EH (cell line): ENCODE results near the gene MAZ.

Experiments
- DNase-seq: peaks from one replicate; pipeline ENCODE4 v3.0.0-alpha.2; 2015; ENCODE audit warnings: low read depth

Gene MAZ

DNA sequence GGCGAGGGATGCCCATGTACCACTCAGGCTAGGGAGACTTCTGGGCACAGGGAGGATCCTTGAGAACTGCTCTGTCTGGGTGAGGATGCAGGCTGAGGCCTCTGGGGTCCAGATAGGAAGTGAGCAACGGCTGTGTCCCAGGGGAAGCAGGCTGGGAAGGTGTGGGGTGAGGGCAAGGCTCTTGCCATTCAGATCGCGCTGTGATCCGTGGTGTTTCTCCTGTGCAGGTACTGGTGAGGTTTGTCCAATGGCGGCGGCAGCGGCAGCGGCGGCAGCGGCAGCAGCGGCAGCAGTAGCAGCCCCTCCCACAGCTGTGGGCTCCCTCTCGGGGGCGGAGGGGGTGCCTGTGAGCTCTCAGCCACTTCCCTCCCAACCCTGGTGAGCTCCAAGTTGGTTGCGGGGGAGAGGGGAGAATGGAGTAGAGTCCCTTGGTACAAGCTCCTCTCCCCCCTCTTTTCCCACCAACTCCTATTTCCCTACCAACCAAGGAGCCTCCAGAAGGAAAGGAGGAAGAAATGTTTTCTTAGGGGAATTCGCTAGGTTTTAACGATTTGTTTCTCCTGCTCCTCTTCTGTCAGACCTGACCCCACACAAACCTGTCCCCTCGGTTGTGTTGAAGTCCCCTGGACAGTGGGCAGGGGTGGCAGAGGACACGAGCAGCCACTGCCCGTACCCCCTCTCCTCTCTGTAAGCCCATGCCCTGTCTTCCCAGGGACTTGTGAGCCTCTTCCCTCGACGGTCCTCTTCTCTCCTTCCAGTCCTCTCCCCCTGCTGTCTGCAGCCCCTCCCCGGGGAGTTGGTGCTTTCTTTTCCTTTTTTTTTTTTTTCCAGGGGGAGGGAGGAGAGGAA, 3.7 kb downstream of the MAZ start:
- no peak for DNase-seq

DNA sequence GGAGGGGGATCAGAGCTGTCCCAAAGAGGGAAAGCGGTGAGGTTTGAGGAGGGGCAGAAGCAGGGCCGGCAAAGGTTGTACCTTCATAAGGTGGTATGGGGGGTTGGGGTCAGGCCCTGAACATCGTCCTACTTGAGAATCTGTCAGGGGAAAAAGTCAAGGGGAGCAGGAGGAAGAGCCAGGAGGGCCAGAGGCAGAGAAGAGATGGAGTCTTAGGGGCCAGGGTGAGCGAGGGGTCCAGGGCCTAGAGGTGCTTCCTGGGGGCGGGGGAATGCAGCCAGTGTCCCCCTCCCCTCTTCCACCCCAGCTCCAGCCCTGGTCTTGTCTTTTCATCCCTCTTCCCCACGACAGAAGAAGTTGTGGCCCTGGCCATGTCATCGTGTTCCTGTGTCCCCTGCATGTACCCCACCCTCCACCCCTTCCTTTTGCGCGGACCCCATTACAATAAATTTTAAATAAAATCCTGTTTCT, 4.4 kb downstream of the MAZ start:
- DNase-seq, result no peak

DNA sequence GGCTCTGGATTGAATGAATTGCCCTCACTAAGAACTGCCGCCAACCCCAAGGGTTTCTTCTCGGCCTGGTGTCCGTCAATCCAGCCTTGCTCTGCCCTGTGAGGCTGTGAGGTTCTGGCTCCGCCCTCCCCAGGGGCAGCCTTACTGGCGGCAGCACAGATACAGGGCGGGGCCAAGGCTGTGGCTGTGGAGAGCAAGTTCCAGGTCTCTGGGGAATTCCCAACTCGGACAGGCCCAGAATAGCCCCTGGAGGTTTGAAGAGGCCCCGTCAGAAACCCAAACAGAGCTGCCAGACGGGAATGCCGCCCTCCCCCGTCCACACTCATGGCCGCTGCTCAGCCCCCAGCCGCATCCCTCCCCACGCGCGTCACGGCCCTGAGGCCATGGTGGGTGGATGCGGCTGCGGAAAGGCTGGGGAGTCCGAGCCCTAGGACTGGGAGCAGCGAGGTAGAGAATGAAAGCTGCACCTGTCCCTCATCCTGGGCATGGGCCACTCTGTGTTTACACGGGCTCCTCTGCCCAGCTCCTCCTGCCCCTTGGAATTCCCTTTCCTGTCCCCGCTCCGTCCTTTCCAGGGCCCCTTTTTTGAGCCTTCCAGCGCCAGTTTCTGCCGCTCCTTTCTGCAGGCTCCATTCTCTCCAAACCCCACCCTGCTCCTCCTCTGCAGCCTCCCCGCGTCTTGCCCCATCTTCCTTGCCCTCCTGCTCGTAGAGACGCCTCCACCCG, 5.0 kb downstream of the MAZ start:
- DNase-seq, result peak; percentile 99

DNA sequence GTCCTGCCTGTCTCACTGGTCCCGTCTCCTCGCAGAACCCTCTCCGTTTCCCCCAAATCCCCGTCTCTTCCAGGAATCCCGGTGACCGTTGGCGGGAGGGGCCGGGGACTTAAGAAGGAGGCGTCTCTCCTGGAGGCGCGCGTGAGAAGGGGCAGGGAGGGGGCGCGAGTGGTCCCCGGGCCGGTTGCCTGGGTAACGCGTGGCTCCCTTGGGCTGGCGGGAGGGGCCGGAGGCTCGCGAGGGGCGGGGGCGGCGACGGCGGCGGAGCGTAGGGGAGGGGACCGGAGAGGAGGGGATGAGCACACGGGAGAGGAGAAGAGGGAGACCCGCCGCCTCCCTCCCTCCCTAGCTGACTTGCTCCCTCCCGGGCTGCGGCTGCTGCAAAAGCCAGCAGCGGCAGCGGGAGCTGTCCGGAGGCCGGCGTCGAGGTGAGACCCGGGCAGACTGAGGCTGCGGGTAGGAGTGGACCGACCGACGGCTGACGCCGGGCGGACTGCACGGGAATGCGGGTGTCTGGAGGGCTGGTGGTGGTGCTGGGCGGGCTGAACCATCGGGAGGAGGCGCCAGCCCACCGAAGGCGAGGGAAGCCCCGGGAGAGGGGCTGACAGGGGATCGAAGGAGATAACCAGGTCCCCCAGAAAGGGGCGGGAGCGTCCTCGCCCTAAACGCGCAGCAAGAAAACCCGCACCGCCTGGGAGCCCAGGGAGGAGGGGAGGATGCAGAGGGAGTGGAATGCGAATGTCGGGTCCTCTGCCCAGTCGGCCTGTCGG, 5.8 kb downstream of the MAZ start, which contains the start of gene PRRT2:
Gene PRRT2, plus strand, starts transcription at position 298 of the 770 bp plus-strand sequence. CDS start 862 bp downstream, outside the sequence.
- peak; percentile 57 for DNase-seq

DNA sequence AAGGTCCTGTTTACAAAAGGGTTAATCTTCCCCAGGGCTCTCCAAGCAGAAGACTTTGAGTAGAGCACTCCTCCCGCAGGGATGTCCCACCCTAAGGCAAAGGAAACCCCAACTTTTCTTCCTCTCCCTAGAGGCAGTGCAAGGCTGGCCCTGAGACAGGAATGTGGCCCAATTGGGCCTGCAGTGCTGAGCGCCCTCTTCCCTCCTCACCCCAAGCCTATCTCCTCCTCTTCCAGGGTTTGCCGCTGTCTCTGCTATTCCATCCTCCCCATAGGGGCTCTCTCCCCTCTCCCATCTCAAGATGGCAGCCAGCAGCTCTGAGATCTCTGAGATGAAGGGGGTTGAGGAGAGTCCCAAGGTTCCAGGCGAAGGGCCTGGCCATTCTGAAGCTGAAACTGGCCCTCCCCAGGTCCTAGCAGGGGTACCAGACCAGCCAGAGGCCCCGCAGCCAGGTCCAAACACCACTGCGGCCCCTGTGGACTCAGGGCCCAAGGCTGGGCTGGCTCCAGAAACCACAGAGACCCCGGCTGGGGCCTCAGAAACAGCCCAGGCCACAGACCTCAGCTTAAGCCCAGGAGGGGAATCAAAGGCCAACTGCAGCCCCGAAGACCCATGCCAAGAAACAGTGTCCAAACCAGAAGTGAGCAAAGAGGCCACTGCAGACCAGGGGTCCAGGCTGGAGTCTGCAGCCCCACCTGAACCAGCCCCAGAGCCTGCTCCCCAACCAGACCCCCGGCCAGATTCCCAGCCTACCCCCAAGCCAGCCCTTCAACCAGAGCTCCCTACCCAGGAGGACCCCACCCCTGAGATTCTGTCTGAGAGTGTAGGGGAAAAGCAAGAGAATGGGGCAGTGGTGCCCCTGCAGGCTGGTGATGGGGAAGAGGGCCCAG, 6.7 kb downstream of the MAZ start:
- DNase-seq, result no peak

DNA sequence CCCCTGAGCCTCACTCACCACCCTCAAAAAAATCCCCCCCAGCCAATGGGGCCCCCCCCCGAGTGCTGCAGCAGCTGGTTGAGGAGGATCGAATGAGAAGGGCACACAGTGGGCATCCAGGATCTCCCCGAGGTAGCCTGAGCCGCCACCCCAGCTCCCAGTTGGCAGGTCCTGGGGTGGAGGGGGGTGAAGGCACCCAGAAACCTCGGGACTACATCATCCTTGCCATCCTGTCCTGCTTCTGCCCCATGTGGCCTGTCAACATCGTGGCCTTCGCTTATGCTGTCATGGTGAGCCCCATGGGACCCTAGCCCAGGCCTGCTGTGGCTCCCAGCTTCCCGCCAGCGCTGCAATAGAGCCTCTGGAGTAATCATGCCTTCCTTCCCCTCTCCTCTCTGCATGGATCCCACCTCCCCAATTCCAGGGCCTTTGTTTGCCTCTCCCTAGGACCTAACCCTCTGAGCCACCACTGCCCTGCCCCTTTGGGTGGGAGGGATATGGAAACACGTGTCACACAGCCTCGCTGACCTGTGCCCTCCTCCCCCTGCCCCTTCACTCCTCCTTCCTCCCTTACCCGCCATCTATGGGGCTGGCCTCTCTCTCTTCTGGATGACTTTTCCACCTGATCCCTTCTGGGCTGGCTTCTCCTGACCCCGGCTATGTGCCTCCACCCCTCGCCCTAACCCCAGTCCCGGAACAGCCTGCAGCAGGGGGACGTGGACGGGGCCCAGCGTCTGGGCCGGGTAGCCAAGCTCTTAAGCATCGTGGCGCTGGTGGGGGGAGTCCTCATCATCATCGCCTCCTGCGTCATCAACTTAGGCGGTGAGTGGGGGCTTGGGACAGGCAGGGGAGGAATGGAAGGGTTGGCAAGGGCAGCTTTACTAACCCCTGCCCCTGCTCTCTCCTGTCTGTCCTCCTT, 7.6 kb downstream of the MAZ start:
- DNase-seq, result no peak

DNA sequence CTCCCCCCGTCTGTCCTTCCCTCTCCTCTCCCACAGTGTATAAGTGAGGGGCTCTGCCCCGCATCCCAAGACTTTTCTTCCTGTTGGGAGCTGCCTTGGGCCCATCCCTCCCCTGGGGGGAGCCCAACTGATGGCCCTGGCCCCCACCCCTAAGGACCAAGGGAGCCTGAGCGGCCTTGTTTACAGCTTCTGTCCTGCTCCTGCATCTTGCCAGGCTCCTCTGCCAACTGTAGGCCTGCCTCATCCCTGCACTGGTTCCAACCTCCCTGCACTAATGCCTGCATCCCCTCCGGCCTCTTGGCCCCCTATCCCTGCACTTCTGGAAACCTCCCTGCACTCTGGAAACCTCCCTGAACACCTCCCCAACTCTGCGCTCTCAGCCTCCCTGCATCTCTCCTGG, 8.3 kb downstream of the MAZ start:
- DNase-seq, result no peak

DNA sequence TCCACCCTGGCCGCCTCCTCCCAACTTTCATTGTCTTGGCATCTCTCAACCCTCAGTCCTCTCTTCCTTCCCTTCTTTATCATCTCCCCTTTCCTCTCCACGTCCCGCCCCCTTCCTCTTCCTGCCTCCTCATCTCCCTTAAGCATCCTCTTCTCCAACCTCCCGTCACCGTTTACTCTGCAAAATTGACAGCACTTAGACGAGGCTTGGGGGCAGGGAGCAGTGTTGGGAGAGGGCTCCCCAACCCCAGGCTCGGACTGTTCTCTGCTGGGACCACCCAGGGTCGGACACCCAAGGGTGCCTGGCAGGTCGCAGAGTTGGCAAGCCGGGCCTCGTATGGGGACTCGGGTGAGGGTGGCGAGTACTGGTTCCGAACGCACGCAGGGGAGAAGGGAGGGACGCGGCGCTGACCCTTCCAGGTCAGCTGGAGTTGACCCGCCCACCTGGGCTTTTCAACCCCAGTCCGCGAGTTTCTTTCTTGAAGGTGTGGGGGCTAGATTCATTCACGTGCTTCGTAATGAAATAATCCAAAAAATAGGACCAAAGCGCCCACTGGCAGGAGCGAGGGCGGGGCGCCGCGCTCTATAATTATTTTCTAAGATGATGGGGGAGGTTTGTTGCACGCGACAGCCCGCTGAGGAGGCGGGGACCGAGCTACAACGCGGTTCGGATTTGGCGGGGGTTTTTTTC, 8.8 kb downstream of the MAZ start:
- DNase-seq, result peak; percentile 49

DNA sequence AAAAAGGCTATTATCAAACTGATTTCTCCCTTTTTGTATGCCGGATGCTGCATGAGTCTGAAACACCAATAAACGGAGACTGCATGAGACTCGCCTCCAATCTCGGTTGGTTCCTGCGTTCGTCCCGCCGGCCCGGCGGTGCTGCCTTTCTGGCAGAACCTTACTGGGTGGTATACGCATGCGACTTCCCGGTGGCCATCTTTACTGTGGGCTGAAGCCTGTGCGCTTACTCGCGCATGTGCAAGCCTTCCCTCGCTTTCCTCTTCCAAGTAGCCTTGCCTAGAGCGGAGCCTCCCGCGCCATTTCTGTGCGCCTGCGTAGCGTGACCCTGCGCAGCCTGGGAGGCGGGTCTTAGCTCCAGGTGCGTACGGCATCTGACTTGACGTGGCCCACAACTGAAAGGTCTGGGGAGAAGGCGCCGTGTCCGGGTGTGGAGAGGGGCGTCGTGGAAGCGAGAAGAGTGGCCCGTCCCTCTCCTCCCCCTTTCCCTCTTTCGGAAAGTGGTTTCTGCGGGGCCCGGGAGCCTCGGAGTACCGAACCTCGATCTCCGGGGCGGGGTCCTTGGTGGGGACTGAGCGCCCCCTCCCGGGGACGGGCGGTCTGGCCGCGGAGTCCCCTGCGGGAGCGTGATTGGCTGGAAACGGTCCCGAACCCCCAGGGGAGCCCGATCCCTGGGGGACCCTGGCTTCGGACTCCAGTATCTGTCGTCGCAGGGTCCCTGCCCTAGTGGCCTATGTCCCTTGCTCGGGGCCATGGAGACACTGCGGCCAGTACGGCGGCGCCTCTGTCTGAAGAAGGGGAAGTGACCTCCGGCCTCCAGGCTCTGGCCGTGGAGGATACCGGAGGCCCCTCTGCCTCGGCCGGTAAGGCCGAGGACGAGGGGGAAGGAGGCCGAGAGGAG, 9.7 kb downstream of the MAZ start, which contains the start of gene PAGR1:
Gene PAGR1, plus strand, starts transcription at position 360 of the 901 bp plus-strand sequence. Its CDS starts 374 bp downstream, at position 734.
- DNase-seq, result peak; percentile 99

DNA sequence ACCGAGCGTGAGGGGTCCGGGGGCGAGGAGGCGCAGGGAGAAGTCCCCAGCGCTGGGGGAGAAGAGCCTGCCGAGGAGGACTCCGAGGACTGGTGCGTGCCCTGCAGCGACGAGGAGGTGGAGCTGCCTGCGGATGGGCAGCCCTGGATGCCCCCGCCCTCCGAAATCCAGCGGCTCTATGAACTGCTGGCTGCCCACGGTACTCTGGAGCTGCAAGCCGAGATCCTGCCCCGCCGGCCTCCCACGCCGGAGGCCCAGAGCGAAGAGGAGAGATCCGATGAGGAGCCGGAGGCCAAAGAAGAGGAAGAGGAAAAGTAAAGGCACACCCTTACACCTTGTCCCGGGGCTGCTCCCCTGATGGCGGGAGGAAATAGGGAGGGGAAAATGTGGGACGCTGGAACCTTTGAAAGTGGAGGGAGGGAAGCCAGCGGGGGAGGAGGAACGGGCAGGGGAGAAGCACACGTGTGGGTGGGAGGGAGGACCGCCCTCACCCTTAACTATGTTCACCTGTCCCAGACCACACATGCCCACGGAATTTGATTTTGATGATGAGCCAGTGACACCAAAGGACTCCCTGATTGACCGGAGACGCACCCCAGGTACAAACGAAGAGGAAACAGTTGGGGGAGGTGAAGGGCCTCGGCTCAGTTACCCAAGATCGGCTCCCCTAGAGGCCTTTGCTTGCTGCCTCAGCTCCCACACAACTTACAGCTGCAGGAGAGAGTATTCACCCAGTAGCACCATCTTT, 10.5 kb downstream of the MAZ start:
- DNase-seq, result peak; percentile 78

DNA sequence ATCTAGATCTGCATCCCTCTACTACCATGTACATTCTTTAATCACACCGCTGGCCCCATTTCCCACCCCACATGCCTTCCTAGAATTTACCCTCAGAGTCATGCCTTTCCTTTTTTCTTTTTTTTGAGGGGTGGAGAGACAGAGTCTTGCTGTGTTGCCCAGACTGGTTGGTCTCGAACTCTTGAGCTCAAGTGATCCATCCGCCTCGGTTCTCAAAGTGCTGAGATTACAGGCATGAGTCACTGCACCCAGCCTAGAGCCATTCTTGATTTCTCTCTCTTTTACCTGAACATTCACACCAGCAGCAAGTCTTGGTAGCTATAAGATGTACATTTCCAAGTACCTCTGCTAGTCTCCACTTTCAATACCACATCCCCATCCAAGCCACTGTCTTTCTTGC, 11.8 kb downstream of the MAZ start:
- no peak for DNase-seq

DNA sequence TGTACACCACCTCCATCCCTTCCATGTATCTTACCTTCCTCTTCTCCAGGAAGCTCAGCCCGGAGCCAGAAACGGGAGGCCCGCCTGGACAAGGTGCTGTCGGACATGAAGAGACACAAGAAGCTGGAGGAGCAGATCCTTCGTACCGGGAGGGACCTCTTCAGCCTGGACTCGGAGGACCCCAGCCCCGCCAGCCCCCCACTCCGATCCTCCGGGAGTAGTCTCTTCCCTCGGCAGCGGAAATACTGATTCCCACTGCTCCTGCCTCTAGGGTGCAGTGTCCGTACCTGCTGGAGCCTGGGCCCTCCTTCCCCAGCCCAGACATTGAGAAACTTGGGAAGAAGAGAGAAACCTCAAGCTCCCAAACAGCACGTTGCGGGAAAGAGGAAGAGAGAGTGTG, 13.2 kb downstream of the MAZ start:
- DNase-seq, result no peak

DNA sequence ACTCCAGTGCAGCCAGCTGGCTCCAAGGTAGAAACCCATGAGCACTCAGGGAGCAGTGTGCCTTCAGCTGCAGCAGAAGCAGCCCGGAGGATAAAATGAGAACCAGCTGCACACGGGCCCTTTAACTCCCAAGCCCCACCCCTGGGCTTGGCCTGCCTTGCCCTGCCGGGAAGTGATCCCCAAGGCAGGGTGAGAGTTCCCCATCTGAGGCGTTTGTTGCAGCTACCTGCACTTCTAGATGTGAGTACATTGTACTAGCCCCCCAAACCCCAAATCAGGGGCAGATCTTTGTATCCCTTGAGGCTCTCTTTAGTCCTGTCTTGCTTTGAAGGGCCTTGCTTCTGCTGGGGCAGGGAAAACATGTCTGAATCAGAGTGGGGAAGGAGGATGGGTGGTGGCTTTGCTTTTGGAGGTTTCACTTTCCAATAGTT, 14.0 kb downstream of the MAZ start, which contains the start of gene MVP:
Gene MVP, plus strand, starts transcription at position 192 of the 431 bp plus-strand sequence. CDS start 10,088 bp downstream, outside the sequence.
- DNase-seq, result peak; percentile 82

DNA sequence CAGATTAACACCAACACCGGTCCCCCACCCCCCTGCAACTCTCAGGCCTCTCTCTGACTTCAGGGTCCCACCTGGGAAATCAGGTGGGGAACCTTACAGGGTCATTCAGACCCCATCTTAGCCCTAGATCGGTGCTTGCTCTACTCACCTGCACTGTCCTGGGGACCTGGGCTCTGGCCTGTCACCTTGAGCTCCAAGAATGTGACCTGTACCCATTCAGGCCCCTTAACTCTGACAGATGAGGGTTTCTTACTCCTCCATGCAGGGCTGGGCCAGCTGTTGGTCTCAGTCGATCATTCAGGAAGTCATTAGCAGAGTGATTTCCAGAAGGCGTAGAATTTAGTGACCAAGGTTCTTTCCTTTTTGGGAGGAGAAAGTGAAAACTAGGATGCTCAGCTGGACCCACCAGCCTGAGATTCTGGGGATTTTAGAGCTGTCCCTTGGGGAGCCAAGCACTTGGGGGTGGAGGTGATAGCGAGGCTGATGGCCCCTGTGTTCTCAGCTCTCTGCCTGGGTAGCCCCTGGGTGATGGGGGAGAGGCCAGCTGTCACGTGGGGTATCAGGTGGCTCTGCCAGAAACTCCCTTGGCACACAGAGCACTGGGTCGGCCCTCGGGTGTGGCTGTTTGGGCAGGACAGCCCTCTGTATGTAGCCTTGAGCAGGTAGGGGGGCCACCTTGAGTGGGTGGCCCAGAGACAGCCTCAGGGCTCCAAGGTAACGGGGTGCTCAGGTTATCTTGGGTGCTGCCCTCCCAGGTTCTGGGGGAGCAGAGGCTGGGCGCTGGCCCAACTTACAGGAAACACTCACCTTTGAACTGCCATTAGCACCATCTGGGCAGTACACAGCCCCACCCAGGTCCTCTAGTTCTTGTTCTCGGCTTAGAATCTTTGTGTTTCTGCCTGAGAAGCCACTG, 14.7 kb downstream of the MAZ start:
- peak; percentile 47 for DNase-seq

DNA sequence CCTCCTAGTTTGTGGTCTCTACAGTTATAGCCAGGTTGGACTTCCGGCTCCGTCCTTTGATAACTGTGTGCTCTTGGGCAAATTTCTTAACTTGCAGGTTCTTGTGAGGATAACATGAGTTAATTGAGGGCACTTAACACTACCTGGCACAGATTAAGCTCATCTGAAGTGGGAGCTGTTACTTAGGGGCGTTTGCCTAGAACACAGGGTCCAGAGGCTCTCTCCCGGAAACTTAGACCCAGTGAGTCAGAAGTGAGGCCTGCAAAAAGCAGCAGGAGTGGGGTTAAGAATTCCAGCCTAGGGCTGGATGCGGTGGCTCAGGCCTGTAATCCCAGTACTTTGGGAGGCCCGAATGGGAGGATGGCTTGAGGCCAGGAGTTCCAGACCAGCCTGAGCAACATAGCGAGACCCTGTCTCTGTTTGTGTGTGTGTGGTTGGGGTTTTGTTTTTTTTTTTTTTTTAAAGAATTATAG, 15.3 kb downstream of the MAZ start:
- DNase-seq, result peak; percentile 92

DNA sequence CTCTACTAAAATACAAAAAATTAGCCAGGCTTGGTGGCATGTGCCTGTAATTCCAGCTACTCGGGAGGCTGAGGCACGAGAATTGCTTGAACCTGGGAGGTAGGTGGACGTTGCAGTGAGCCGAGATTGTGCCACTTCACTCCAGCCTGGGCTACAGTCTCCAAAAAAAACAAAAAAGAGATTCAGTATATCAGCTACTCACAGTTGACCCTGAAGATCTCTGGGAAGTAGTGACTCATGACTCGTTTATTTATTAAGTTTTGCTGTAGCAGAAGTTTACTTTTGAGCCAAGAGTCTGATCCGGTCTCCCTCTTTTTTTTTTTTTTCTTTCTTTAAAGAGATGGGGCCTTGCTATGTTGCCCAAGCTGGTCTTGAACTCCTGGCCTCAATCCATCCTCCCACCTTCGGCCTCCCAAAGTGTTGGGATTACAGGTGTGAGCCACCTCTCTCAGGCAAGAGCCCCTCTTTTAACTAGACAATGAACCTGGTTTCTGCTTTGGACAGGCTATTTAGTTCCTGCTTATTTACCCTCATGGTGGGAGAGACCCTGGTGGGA, 18.3 kb downstream of the MAZ start:
- DNase-seq, result peak; percentile 92
